GM23248 (cell line): Measurements from ENCODE around the gene SH3BP1.

Experiments
- EZH2 ChIP-seq: fragments of 200-600 bp; sonication (generic); IDR thresholded peaks from 2 replicates; pipeline ENCODE4 v1.6.1; 2018; ENCODE audit warnings: antibody characterized with exemption, mild to moderate bottlenecking; ENCODE audit not compliant: insufficient read depth, poor library complexity, severe bottlenecking
- EZH2phosphoT487 ChIP-seq: fragments of 200-600 bp; sonication (generic); IDR thresholded peaks from 2 replicates; pipeline ENCODE4 v1.6.1; 2018; ENCODE audit warnings: antibody characterized with exemption, moderate library complexity, mild to moderate bottlenecking, low read depth; ENCODE audit not compliant: insufficient read depth

DNA sequence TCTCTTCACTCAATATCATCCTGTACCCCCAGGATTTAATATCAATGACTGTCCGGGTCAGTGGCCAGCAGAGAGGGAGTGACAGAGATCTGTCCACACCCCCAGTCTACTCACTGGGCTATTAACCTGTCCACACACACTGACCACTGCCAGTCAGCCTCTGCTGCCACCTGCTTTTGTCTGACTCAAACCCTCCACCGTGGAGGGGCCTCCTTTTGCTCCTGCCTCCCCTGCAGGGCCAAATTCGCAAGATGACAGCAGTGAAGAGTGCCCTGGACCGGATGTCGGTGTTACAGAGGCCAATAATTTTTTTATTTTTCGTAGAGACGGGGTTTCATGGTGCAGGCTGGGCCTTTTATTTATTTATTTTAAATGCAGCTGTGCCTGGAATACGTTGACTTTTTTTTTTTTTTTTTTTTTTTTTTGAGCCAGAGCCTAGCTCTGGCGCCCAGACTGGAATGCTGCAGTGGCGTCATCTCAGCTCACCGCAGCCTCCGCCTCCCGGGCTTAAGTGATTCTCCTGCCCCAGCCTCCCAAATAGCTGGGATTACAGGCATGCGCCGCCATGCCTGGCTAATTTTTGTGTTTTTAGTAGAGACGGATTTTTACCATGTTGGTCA lies 24.2 kb downstream of the SH3BP1 start:
- no peak for TF ChIP-seq EZH2
- TF ChIP-seq EZH2phosphoT487, result no peak
